Calu3 (cell line): ENCODE measurements around the gene PSME3. TPM values are rescaled to one million over a fixed set of nuclear protein-coding genes. Genes with fewer than 3 reads are reported as not detected.

Experiments used
- BruUV-seq: library from RNA; stranded (reverse); fragments of 400-500 nt; replicated peaks from 2 replicates; lab custom pipeline; 2021; lab: Mats Ljungman, UMichigan
- CTCF ChIA-PET: fragments of 300-600 bp; sonication (Branson Sonifier 250); formaldehyde crosslinking; loops from one replicate; lab custom pipeline; 2022; ENCODE audit warnings: antibody characterized with exemption; lab: Charles Lee
- DNase-seq: peaks from one replicate; pipeline ENCODE4 v3.0.0; 2022
- H3K27ac Mint-ChIP-seq: one replicate; pipeline ENCODE4 v1.8.0; 2022; ENCODE audit warnings: mixed read lengths; ENCODE audit not compliant: unreplicated experiment
- H3K27me3 Mint-ChIP-seq: one replicate; pipeline ENCODE4 v1.8.0; 2022; ENCODE audit warnings: mixed read lengths; ENCODE audit not compliant: unreplicated experiment
- H3K36me3 Mint-ChIP-seq: one replicate; pipeline ENCODE4 v1.8.0; 2022; ENCODE audit warnings: mild to moderate bottlenecking, moderate library complexity, mixed read lengths; ENCODE audit not compliant: insufficient read depth, unreplicated experiment
- H3K4me1 Mint-ChIP-seq: one replicate; pipeline ENCODE4 v1.8.0; 2022; ENCODE audit warnings: mild to moderate bottlenecking, low read depth, mixed read lengths; ENCODE audit not compliant: unreplicated experiment
- H3K4me3 Mint-ChIP-seq: one replicate; pipeline ENCODE4 v1.8.0; 2022; ENCODE audit warnings: mild to moderate bottlenecking, low read depth, moderate library complexity, mixed read lengths; ENCODE audit not compliant: unreplicated experiment
- H3K9me3 Mint-ChIP-seq: one replicate; pipeline ENCODE4 v1.8.0; 2022; ENCODE audit warnings: low read depth, mixed read lengths; ENCODE audit not compliant: unreplicated experiment
- CTCF ChIP-seq: fragments of 200-600 bp; IDR thresholded peaks from one replicate; pipeline ENCODE4 v1.8.0; 2022; ENCODE audit warnings: antibody characterized with exemption; ENCODE audit not compliant: unreplicated experiment
- intact Hi-C: fragments of 100-400 bp; cut with micrococcal nuclease; formaldehyde crosslinking; loops from one replicate; pipeline ENCODE4 v1.10.0; 2022; ENCODE audit not compliant: unreplicated experiment
- total RNA-seq: library from RNA; stranded (reverse); gene quantifications from 2 replicates; pipeline ENCODE4 v1.2.3, GENCODE V29; 2022

PSME3 gene
- total RNA-seq, 1 experiment from 2014 or later = 238 TPM

GRCh38 chr17:42795465-42795864 is 37.7 kb upstream of the PSME3 start:
- H3K4me3 Mint-ChIP-seq = no peak overlapping the region
- no peaks in the 10 kb centered on the region for H3K9me3 Mint-ChIP-seq
- intact Hi-C loops = no loop called here
- BruUV-seq = no TSS peak
- DNase-seq = no peak
- H3K27ac Mint-ChIP-seq = no peak overlapping the region
- H3K36me3 Mint-ChIP-seq = peaks cover 36% of the 10 kb centered on the region
- TF ChIP-seq CTCF = no peak
- H3K27me3 Mint-ChIP-seq = peaks cover 20% of the 10 kb centered on the region
- CTCF ChIA-PET = no interaction called here
- H3K4me1 Mint-ChIP-seq = peaks cover 21% of the 10 kb centered on the region

DNA sequence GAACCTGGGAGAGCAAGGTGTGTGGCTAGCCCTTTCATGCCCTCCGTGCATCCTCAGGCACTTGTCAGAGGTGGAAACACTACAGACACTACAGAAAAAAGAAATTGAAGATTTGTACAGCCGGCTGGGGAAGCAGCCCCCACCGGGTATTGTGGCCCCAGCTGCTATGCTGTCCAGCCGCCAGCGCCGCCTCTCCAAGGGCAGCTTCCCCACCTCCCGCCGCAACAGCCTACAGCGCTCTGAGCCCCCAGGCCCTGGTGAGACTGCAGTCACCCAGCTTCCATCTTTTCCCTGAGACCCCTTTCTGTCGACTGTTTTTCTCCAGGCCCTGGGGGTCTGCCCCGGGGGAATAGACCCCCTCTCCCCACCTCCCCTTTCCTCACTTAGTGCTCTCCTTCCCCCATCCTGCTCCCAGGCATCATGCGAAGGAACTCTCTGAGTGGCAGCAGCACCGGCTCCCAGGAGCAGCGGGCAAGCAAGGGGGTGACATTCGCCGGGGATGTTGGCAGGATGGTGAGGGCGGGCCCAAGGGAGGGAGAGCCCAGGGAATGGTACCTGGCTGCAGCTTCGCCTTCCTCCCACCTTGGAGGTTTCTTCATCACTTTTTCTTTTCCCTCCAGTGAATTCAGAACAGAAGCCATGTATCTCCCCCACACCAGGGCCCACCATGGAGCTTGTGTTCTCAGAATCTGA is 37.0 kb upstream of the PSME3 start:
- Mint-ChIP-seq H3K4me3 (no peak overlapping the region), H3K36me3 (peaks cover 36% of the 10 kb centered on the region), H3K9me3 (no peaks in the 10 kb centered on the region), H3K27me3 (peaks cover 20% of the 10 kb centered on the region), H3K27ac (no peak overlapping the region), H3K4me1 (peaks cover 21% of the 10 kb centered on the region)
- DNase-seq = no peak
- no TSS peak for BruUV-seq
- no peak for TF ChIP-seq CTCF
- intact Hi-C loops = no loop called here
- CTCF ChIA-PET = no interaction called here

GRCh38 chr17:42797067-42798007 is 35.9 kb upstream of the PSME3 start:
- Mint-ChIP-seq H3K36me3 (peaks cover 36% of the 10 kb centered on the region), H3K27ac (peak overlapping the region; percentile 33), H3K4me3 (peak overlapping the region; percentile 86), H3K27me3 (peaks cover 17% of the 10 kb centered on the region), H3K4me1 (peaks cover 21% of the 10 kb centered on the region), H3K9me3 (no peaks in the 10 kb centered on the region)
- TF ChIP-seq CTCF = no peak
- DNase-seq = no peak
- BruUV-seq = no TSS peak
- CTCF ChIA-PET = interaction anchor here (0.6 to 1.5 kb wide), 5 partner anchors 16 to 219 kb away, joined by 3 to 7 read pairs (median 3); partner anchors contain the start of gene VPS25
- intact Hi-C loops = no loop called here

GRCh38 chr17:42798011-42798382 is 35.2 kb upstream of the PSME3 start:
- Mint-ChIP-seq H3K9me3 (no peaks in the 10 kb centered on the region), H3K36me3 (peaks cover 36% of the 10 kb centered on the region), H3K4me3 (peak overlapping the region; percentile 86), H3K27ac (peak overlapping the region; percentile 73), H3K4me1 (peaks cover 21% of the 10 kb centered on the region), H3K27me3 (peaks cover 17% of the 10 kb centered on the region)
- no peak for TF ChIP-seq CTCF
- intact Hi-C loops = no loop called here
- CTCF ChIA-PET = interaction anchor here (0.9 to 1.5 kb wide), 5 partner anchors 22 to 219 kb away, joined by 3 to 5 read pairs (median 3); partner anchors contain the start of genes BECN1 and VPS25
- no TSS peak for BruUV-seq
- no peak for DNase-seq
